OCI-LY7 (cell line): ENCODE results near the gene KCNH1. TPM values are rescaled to one million over a fixed set of nuclear protein-coding genes. Genes with fewer than 3 reads are reported as not detected.

Source experiments
- BruUV-seq: library from RNA; stranded (reverse); fragments of 400-500 nt; replicated peaks from 2 replicates; lab custom pipeline; 2021; lab: Mats Ljungman, UMichigan
- CTCF ChIA-PET: fragments of 300-600 bp; sonication (Branson Sonifier 250); formaldehyde crosslinking; loops from one replicate; lab custom pipeline; 2022; ENCODE audit warnings: antibody characterized with exemption; ENCODE audit not compliant: unreplicated experiment; lab: Charles Lee
- POLR2A ChIA-PET: fragments of 300-600 bp; sonication (Branson Sonifier 250); formaldehyde crosslinking; loops from one replicate; lab custom pipeline; 2022; ENCODE audit warnings: antibody characterized with exemption; lab: Charles Lee
- DNase-seq: peaks from one replicate; pipeline ENCODE4 v3.0.0-alpha.2; 2015; ENCODE audit warnings: low spot score
- H2AFZ ChIP-seq: fragments of 200-600 bp; sonication (generic), shearing (Covaris generic); 2 replicates; pipeline ENCODE4 v1.6.1; 2014; ENCODE audit warnings: mild to moderate bottlenecking, antibody characterized with exemption, low read length, moderate library complexity
- H3K27ac ChIP-seq: fragments of 200-600 bp; sonication (generic); 2 replicates; pipeline ENCODE4 v1.5.1; 2014; ENCODE audit warnings: mixed run types, low read depth, mild to moderate bottlenecking, moderate library complexity, low read length, inconsistent platforms; ENCODE audit not compliant: poor library complexity, severe bottlenecking
- H3K36me3 ChIP-seq: fragments of 200-600 bp; sonication (generic); 2 replicates; pipeline ENCODE4 v1.6.1; 2014; ENCODE audit warnings: mild to moderate bottlenecking, antibody characterized with exemption, low read length, moderate library complexity, mixed read lengths; ENCODE audit not compliant: insufficient read depth
- H3K4me1 ChIP-seq: fragments of 200-600 bp; sonication (generic); 2 replicates; pipeline ENCODE4 v1.5.1; 2014; ENCODE audit warnings: mild to moderate bottlenecking, low read length; ENCODE audit not compliant: insufficient read depth, poor library complexity, severe bottlenecking
- H3K4me2 ChIP-seq: fragments of 200-600 bp; sonication (generic); 2 replicates; pipeline ENCODE4 v1.6.1; 2014; ENCODE audit warnings: mild to moderate bottlenecking, low read length
- H3K4me3 ChIP-seq: fragments of 200-600 bp; sonication (generic); 2 replicates; pipeline ENCODE4 v1.5.1; 2014; ENCODE audit warnings: mild to moderate bottlenecking, low read depth, low read length; ENCODE audit not compliant: poor library complexity, severe bottlenecking
- H3K79me2 ChIP-seq: fragments of 200-600 bp; sonication (generic); 2 replicates; pipeline ENCODE4 v1.6.1; 2016; ENCODE audit warnings: low read depth, mild to moderate bottlenecking, low read length, moderate library complexity, mixed read lengths; ENCODE audit not compliant: insufficient read depth
- H3K9me2 ChIP-seq: fragments of 200-600 bp; sonication (generic); 2 replicates; pipeline ENCODE4 v1.6.1; 2016; ENCODE audit warnings: mild to moderate bottlenecking, low read length, mixed read lengths; ENCODE audit not compliant: insufficient read depth
- H3K9me3 ChIP-seq: fragments of 200-600 bp; sonication (generic); 2 replicates; pipeline ENCODE4 v1.6.1; 2014; ENCODE audit warnings: mild to moderate bottlenecking, mixed run types, low read length, mixed read lengths
- H4K20me1 ChIP-seq: fragments of 200-600 bp; sonication (generic); 2 replicates; pipeline ENCODE4 v1.6.1; 2014; ENCODE audit warnings: mild to moderate bottlenecking, antibody characterized with exemption, low read length, moderate library complexity, mixed read lengths; ENCODE audit not compliant: insufficient read depth
- CTCF ChIP-seq: fragments of 200-600 bp; sonication (generic); conservative IDR thresholded peaks from 2 replicates; pipeline ENCODE4 v1.5.1; 2014; ENCODE audit warnings: mild to moderate bottlenecking, antibody characterized with exemption, low read length, moderate library complexity, mixed read lengths
- EZH2phosphoT487 ChIP-seq: fragments of 200-600 bp; sonication (generic); IDR thresholded peaks from 2 replicates; pipeline ENCODE4 v1.6.1; 2018; ENCODE audit warnings: low read depth, borderline replicate concordance, mild to moderate bottlenecking, mixed run types, antibody characterized with exemption, low read length, moderate library complexity, mixed read lengths
- intact Hi-C: fragments of 100-400 bp; cut with micrococcal nuclease; formaldehyde crosslinking; loops from one replicate; pipeline ENCODE4 v1.10.0; 2022; ENCODE audit not compliant: unreplicated experiment
- total RNA-seq, 2 experiments: library from RNA; depleted of rRNA in 1 of 2; stranded (reverse); fragments of >200 nt in 1 of 2; shearing (Covaris generic) in 1 of 2; gene quantifications; 2 replicates each; pipeline ENCODE4 v1.2.3, GENCODE V29; 2014 to 2022

Gene KCNH1
- total RNA-seq, 2 experiments from 2014 or later: not detected

GRCh38 chr1:211135342-211135950, 1.5 kb upstream of the KCNH1 start:
- ChIA-PET POLR2A (interaction anchor here (0.5 to 0.6 kb wide), 2 partner anchors 700 to 795 kb away, joined by 3 to 5 read pairs; no protein-coding TSS in a partner anchor), CTCF (interaction anchor here (1.0 kb wide), 1 partner anchor 25 kb away, joined by 3 read pairs; no protein-coding TSS in a partner anchor)
- no TSS peak for BruUV-seq

GRCh38 chr1:211133393-211133835, 534 bp downstream of the KCNH1 start:
- Histone ChIP-seq H4K20me1 (no peaks in the 10 kb centered on the region), H3K27ac (no peak overlapping the region), H3K9me3 (no peaks in the 10 kb centered on the region), H3K4me2 (no peak overlapping the region), H3K4me3 (no peak overlapping the region), H3K9me2 (no peaks in the 10 kb centered on the region), H3K36me3 (no peaks in the 10 kb centered on the region), H2AFZ (no peak overlapping the region), H3K79me2 (no peaks in the 10 kb centered on the region), H3K4me1 (no peaks in the 10 kb centered on the region)
- no peak for TF ChIP-seq EZH2phosphoT487
- TF ChIP-seq CTCF: no peak
- intact Hi-C loops: loop anchor here (5.0 kb wide), 1 partner anchor 686 kb away; no protein-coding TSS in a partner anchor
- ChIA-PET CTCF (no interaction called here), POLR2A (no interaction called here)
- DNase-seq: no peak
- BruUV-seq: no TSS peak

More at GRCh38 chr1:211135342-211135950, 1.5 kb upstream of the KCNH1 start:
- intact Hi-C loops: loop anchor here (1.0 to 2.0 kb wide), 2 partner anchors 551 to 728 kb away; no protein-coding TSS in a partner anchor
- Histone ChIP-seq H2AFZ (no peak overlapping the region), H3K79me2 (no peaks in the 10 kb centered on the region), H3K9me3 (no peaks in the 10 kb centered on the region), H4K20me1 (no peaks in the 10 kb centered on the region), H3K4me1 (no peaks in the 10 kb centered on the region), H3K9me2 (no peaks in the 10 kb centered on the region), H3K4me3 (no peak overlapping the region), H3K27ac (no peak overlapping the region), H3K4me2 (no peak overlapping the region), H3K36me3 (no peaks in the 10 kb centered on the region)
- DNase-seq: peak; percentile 28
- TF ChIP-seq CTCF (peak; percentile 71), EZH2phosphoT487 (no peak)
